ENCODE measurements around the gene TRUB2.

Gene TRUB2

GRCh38 chr9:128309551-128309950, 12.7 kb downstream of the TRUB2 start:
- FAIRE-seq (no peak), DNase-seq (ENCODE audit: insufficient read length, low spot score) (no peak)
- TF ChIP-seq TAF1 (IDR thresholded peaks at IDR 0.05; ENCODE audit: low read depth, low read length) (no peak), PAX5 (IDR thresholded peaks at IDR 0.05; ENCODE audit: insufficient read depth, low read length, severe bottlenecking) (no peak), POU2F2 (IDR thresholded peaks at IDR 0.05; ENCODE audit: low read depth, low read length) (no peak), POLR2A (IDR thresholded peaks at IDR 0.05; ENCODE audit: low read depth, low read length) (no peak), POLR2AphosphoS5 (IDR thresholded peaks at IDR 0.05; ENCODE audit: low read depth, low read length) (no peak)

GRCh38 chr9:128304971-128305288, 17.3 kb downstream of the TRUB2 start:
- no peak for FAIRE-seq
- TF ChIP-seq POLR2A (IDR thresholded peaks at IDR 0.05; ENCODE audit: low read depth, low read length) (no peak), POLR2AphosphoS5 (IDR thresholded peaks at IDR 0.05; ENCODE audit: low read depth, low read length) (no peak)
- DNase-seq (ENCODE audit: insufficient read length, low spot score): no peak

GRCh38 chr9:128304136-128304970, 17.9 kb downstream of the TRUB2 start:
- TF ChIP-seq TAF1 (IDR thresholded peaks at IDR 0.05; ENCODE audit: low read depth, low read length) (no peak), POLR2AphosphoS5 (IDR thresholded peaks at IDR 0.05; ENCODE audit: low read depth, low read length) (no peak), POU2F2 (IDR thresholded peaks at IDR 0.05; ENCODE audit: low read depth, low read length) (no peak), SPI1 (IDR thresholded peaks at IDR 0.05; ENCODE audit: low read depth, low read length) (no peak), POLR2A (IDR thresholded peaks at IDR 0.05; ENCODE audit: low read depth, low read length) (no peak), PAX5 (IDR thresholded peaks at IDR 0.05; ENCODE audit: insufficient read depth, low read length, severe bottlenecking) (no peak)
- no peak for FAIRE-seq
- DNase-seq (ENCODE audit: insufficient read length, low spot score): no peak

DNA sequence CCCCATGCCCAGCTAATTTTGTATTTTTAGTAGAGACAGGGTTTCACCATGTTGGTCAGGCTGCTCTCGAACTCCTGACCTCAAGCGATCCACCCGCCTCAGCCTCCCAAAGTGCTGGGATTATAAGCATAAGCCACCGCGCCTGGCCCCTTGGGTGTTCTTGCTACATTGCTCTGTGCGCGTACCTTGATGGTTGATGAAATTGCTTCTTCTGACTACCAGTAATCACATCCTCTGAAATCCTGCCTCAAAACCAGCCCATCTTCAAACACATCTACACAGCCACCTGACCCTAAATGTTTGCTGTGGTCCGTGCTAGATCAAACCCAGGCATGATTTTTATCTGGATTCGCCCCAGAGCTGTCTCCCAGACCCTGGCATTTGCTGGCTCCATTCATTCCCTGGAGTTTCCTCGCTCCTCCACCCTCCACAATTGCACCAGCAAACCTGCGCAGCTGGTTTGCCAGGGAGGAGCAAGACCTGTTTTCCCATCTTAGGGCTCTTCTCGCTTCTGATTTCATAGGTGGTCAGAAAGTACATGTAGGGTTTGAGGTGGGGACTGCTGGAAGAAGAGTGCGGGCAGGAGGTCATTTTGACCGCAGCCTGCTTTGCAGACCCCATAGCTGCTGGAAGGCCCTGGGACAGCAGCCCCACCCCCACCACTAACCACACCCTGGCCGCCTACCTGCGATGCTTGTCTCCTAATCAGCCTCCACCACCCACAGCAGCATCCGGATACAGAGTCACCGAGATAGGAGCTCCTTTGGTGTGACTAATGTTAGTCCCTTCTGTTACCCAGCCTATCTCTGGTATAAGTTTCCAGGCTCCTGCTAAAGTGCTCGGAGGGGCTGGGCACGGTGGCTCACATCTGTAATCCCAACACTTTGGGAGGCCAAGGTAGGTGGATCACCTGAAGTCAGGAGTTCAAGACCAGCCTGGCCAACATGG, 23.4 kb downstream of the TRUB2 start:
- TF ChIP-seq TAF1 (IDR thresholded peaks at IDR 0.05; ENCODE audit: low read depth, low read length) (no peak), SPI1 (IDR thresholded peaks at IDR 0.05; ENCODE audit: low read depth, low read length) (no peak), POLR2AphosphoS5 (IDR thresholded peaks at IDR 0.05; ENCODE audit: low read depth, low read length) (no peak), POLR2A (IDR thresholded peaks at IDR 0.05; ENCODE audit: low read depth, low read length) (no peak), PAX5 (IDR thresholded peaks at IDR 0.05; ENCODE audit: insufficient read depth, low read length, severe bottlenecking) (no peak), POU2F2 (IDR thresholded peaks at IDR 0.05; ENCODE audit: low read depth, low read length) (no peak)
- DNase-seq (ENCODE audit: insufficient read length, low spot score) (no peak), FAIRE-seq (no peak)

DNA sequence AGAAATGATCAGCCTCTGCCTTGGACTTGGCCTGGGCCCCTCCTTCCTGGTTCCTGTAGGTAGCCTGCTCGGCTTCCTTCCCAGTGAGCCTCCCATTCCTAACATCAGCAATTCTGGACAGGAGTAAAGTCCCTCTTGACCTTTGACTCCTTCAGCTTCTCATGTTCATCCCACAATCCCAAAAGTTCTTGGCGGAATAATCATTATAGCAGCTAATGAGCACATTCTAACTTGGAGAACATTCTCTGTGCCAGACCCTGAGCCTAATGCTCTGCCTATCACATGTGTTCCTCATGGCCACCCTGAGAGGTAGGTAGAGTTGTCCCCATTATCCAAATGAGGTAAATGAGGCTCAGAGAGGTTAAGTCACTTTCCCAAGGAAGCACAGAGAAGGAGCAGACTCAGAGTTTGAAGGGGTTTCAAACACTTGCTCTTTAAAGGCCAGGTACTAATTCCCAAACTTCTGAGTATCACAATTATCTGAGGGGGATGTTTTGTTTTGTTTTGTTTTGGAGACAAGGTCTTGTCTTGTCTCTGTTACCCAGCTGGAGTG, 24.9 kb downstream of the TRUB2 start:
- TF ChIP-seq SPI1 (IDR thresholded peaks at IDR 0.05; ENCODE audit: low read depth, low read length): no peak
- TF ChIP-seq TAF1 (IDR thresholded peaks at IDR 0.05; ENCODE audit: low read depth, low read length): no peak
- TF ChIP-seq POLR2AphosphoS5 (IDR thresholded peaks at IDR 0.05; ENCODE audit: low read depth, low read length): no peak
- no peak for TF ChIP-seq PAX5 (IDR thresholded peaks at IDR 0.05; ENCODE audit: insufficient read depth, low read length, severe bottlenecking)
- no peak for TF ChIP-seq POLR2A (IDR thresholded peaks at IDR 0.05; ENCODE audit: low read depth, low read length)
- no peak for TF ChIP-seq POU2F2 (IDR thresholded peaks at IDR 0.05; ENCODE audit: low read depth, low read length)
- FAIRE-seq (no peak), DNase-seq (ENCODE audit: insufficient read length, low spot score) (no peak)

DNA sequence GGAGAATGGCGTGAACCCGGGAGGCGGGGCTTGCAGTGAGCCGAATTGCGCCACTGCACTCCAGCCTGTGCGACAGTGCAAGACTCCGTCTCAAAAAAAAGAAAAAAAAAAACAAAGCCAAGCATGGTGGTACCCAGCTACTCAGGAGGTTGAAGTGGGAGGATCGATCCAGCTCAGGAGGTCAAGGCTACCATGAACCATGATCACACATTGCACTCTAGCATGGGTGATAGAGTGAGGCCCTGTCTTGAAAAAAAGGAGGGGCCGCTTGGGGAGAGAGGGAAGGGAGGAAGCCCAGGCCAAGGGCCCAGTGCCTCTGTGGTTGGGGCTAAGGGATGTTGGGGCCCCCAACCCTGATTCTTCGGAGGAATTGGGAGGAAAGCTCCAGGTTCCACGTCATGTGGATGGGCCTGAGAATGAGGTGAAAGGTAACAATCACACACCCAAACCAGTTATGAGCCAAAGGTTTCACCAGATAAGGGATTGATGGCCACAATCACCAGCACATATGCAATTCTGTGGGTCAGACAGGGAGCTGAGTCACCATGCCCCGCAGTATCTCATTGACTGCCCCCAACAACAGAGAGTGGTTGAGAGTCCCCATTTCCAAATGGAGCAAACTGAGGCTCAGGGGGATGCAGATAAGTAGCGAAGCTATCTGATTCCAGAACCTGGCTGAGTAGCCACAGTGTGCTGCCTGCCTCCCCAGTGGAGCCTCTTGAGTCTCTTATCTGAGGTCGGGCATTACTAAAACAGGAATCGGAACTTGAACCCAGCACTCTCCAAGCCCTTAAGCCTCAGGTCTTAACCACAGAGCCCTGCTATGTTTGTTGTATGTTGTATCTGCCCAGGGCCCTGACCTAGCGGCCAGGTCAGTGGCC, 25.7 kb downstream of the TRUB2 start:
- no peak for FAIRE-seq

DNA sequence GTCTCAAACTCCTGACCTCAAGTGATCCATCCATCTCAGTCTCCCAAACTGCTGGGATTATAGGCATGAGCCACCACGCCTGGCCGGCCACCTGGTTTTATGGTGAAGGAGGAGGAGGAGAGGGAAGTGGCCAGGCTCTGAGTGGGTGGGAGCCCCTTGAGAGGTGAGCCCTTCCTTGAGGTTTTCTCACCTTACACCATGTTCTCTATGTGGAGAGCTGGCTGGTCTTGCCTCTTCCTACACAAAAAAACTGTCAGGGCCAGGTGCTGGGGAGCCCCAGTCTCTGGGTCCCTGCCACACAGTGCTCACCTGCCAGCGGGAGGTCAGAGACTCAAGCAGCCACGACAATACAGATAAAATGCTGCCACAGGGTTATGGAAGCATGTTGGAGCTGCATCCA, 28.1 kb downstream of the TRUB2 start:
- no peak for FAIRE-seq
- DNase-seq (ENCODE audit: insufficient read length, low spot score): no peak
- TF ChIP-seq TAF1 (IDR thresholded peaks at IDR 0.05; ENCODE audit: low read depth, low read length): no peak
- no peak for TF ChIP-seq POLR2A (IDR thresholded peaks at IDR 0.05; ENCODE audit: low read depth, low read length)
- no peak for TF ChIP-seq PAX5 (IDR thresholded peaks at IDR 0.05; ENCODE audit: insufficient read depth, low read length, severe bottlenecking)
- no peak for TF ChIP-seq SPI1 (IDR thresholded peaks at IDR 0.05; ENCODE audit: low read depth, low read length)
- TF ChIP-seq POU2F2 (IDR thresholded peaks at IDR 0.05; ENCODE audit: low read depth, low read length): no peak
- TF ChIP-seq POLR2AphosphoS5 (IDR thresholded peaks at IDR 0.05; ENCODE audit: low read depth, low read length): no peak

More for the DNA sequence above, 25.7 kb downstream of the TRUB2 start:
- DNase-seq (ENCODE audit: insufficient read length, low spot score): no peak
- TF ChIP-seq POU2F2 (IDR thresholded peaks at IDR 0.05; ENCODE audit: low read depth, low read length) (no peak), POLR2AphosphoS5 (IDR thresholded peaks at IDR 0.05; ENCODE audit: low read depth, low read length) (no peak), SPI1 (IDR thresholded peaks at IDR 0.05; ENCODE audit: low read depth, low read length) (no peak), TAF1 (IDR thresholded peaks at IDR 0.05; ENCODE audit: low read depth, low read length) (no peak), POLR2A (IDR thresholded peaks at IDR 0.05; ENCODE audit: low read depth, low read length) (no peak), PAX5 (IDR thresholded peaks at IDR 0.05; ENCODE audit: insufficient read depth, low read length, severe bottlenecking) (no peak)

DNA sequence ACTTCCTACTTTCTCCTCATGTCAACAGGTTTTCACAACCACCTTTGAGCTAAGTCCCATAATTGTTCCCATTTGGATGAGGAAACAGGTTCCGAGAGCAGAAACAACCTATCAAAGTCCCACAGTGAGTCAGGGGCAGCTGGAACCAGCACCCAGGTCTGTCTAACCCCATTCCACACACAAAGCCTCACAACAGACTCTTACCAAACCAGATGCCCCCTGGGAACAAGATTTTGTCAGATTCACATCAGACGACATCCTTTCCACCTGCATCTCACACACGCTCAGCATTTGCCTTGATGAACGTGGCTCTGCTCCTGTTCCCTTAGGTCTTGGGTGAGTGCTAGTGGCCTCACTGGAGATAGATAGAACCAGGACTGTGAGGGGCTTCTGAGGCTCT, 29.2 kb downstream of the TRUB2 start:
- FAIRE-seq: no peak
- DNase-seq (ENCODE audit: insufficient read length, low spot score): no peak
- no peak for TF ChIP-seq POLR2A (IDR thresholded peaks at IDR 0.05; ENCODE audit: low read depth, low read length)
- TF ChIP-seq TAF1 (IDR thresholded peaks at IDR 0.05; ENCODE audit: low read depth, low read length): no peak
- no peak for TF ChIP-seq POLR2AphosphoS5 (IDR thresholded peaks at IDR 0.05; ENCODE audit: low read depth, low read length)
- TF ChIP-seq POU2F2 (IDR thresholded peaks at IDR 0.05; ENCODE audit: low read depth, low read length): no peak
- no peak for TF ChIP-seq SPI1 (IDR thresholded peaks at IDR 0.05; ENCODE audit: low read depth, low read length)
- no peak for TF ChIP-seq PAX5 (IDR thresholded peaks at IDR 0.05; ENCODE audit: insufficient read depth, low read length, severe bottlenecking)

Measured in GM12891 (cell line).